ENCODE results near the gene STAT4.

The STAT4 gene

DNA sequence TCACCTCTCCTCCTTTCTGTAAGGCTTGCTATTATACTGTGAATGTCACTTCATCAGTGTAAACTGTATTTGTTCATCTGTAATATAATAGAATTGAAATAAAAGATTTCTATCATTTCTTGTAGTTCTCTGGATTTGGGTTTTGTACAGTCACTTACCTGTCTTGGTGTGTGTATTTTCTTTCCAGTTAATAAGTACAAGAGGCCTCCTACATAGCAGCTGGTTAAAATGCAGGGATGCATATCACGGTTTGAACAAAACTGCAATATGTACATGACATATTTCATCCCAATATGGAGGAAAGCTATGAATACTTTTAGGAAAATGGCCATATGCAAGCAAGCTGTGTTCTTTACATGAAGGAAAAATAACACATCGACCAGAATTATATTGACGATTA is 131.4 kb downstream of the STAT4 start:
- no peak for DNase-seq
- H3K27me3 ChIP-seq (ENCODE audit: control insufficient read depth in 1 of 2, insufficient read depth in 1 of 2, low read length in 2 of 2), result no peaks in the 10 kb centered on the region

DNA sequence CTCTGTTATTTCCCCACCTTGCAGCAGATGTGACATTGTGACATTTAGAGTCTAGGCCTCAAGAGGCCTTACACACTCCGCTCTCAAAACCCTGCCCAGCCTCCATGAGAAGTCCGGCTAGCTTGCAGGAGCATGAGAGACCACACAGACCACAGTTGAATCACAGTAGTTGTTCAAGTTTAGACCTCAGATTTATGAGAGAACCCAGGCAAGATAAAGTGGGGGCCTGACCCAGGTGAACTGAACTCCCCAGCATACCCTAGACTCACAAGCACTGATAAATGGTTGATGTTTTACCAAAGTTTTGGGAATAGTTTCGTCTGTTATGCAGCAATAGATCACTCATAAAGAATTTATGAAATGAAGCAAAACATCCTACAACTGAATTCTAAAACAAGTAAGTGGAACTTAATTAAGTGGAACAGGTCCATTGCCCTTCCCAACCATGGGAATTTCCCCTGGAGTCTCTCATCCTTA is 132.1 kb downstream of the STAT4 start:
- Histone ChIP-seq H3K4ac (ENCODE audit: low read depth in 1 of 2, low read length in 2 of 2) (peak overlapping the region in 1 of 2 experiments; percentile 57), H3K14ac (ENCODE audit: low read length in 2 of 2) (no peak overlapping the region), H3K4me2 (ENCODE audit: low read length, poor library complexity, severe bottlenecking) (no peak overlapping the region), H3K79me1 (replicated peaks; ENCODE audit: low read length, poor library complexity, severe bottlenecking) (peaks cover 3% of the 10 kb centered on the region), H2AK5ac (ENCODE audit: low read length, severe bottlenecking) (no peak overlapping the region), H3K18ac (ENCODE audit: low read depth in 1 of 2, low read length in 2 of 2) (no peak overlapping the region), H3K9ac (ENCODE audit: low read length) (peak overlapping the region; percentile 56), H4K91ac (ENCODE audit: low read length) (no peak overlapping the region), H2BK5ac (ENCODE audit: low read depth, low read length, poor library complexity, severe bottlenecking) (peak overlapping the region; percentile 45), H3K9me3 (ENCODE audit: control insufficient read depth, low read length) (no peaks in the 10 kb centered on the region), H3K4me3 (ENCODE audit: insufficient read depth in 1 of 2, low read depth in 1 of 2, low read length in 2 of 2) (no peak overlapping the region), H2BK15ac (ENCODE audit: low read depth, poor library complexity, severe bottlenecking) (peak overlapping the region; percentile 60), H3K4me1 (ENCODE audit: control insufficient read depth, insufficient read depth, low read depth, low read length) (peaks cover 11% of the 10 kb centered on the region), H3K27me3 (ENCODE audit: control insufficient read depth in 1 of 2, insufficient read depth in 1 of 2, low read length in 2 of 2) (no peaks in the 10 kb centered on the region), H2BK12ac (ENCODE audit: low read length in 2 of 2) (no peak overlapping the region), H2BK120ac (ENCODE audit: low read depth, low read length) (no peak overlapping the region), H2AFZ (ENCODE audit: low read depth, low read length) (no peak overlapping the region), H3K27ac (ENCODE audit: low read length, poor library complexity, severe bottlenecking) (peak overlapping the region; percentile 94), H4K8ac (ENCODE audit: low read length) (no peak overlapping the region), H3K36me3 (ENCODE audit: control insufficient read depth in 1 of 2, insufficient read depth in 2 of 2, low read depth in 1 of 2, low read length in 2 of 2) (no peaks in the 10 kb centered on the region), H3K23ac (ENCODE audit: low read length in 2 of 2) (no peak overlapping the region)
- WGBS, result 96% methylated on average over 2 of the region's 3 CpGs
- no peak for DNase-seq

More for the DNA sequence above, 131.4 kb downstream of the STAT4 start:
- no peaks in the 10 kb centered on the region for H3K9me3 ChIP-seq (ENCODE audit: control insufficient read depth, low read length)
- H2AK5ac ChIP-seq (ENCODE audit: low read length, severe bottlenecking), result no peak overlapping the region
- no peak overlapping the region for H2BK5ac ChIP-seq (ENCODE audit: low read depth, low read length, poor library complexity, severe bottlenecking)
- H3K14ac ChIP-seq (ENCODE audit: low read length in 2 of 2), result no peak overlapping the region
- H4K8ac ChIP-seq (ENCODE audit: low read length), result no peak overlapping the region
- H3K18ac ChIP-seq (ENCODE audit: low read depth in 1 of 2, low read length in 2 of 2), result no peak overlapping the region
- H3K36me3 ChIP-seq (ENCODE audit: control insufficient read depth in 1 of 2, insufficient read depth in 2 of 2, low read depth in 1 of 2, low read length in 2 of 2), result no peaks in the 10 kb centered on the region
- H3K4me3 ChIP-seq (ENCODE audit: insufficient read depth in 1 of 2, low read depth in 1 of 2, low read length in 2 of 2), result peak overlapping the region in 1 of 2 experiments; percentile 83
- peaks cover 3% of the 10 kb centered on the region for H3K79me1 ChIP-seq (replicated peaks; ENCODE audit: low read length, poor library complexity, severe bottlenecking)
- no peak overlapping the region for H4K91ac ChIP-seq (ENCODE audit: low read length)
- no peak overlapping the region for H2BK15ac ChIP-seq (ENCODE audit: low read depth, poor library complexity, severe bottlenecking)
- no peak overlapping the region for H2BK12ac ChIP-seq (ENCODE audit: low read length in 2 of 2)
- no peak overlapping the region for H2BK120ac ChIP-seq (ENCODE audit: low read depth, low read length)
- no peak overlapping the region for H3K23ac ChIP-seq (ENCODE audit: low read length in 2 of 2)
- H3K4me2 ChIP-seq (ENCODE audit: low read length, poor library complexity, severe bottlenecking), result no peak overlapping the region
- peaks cover 11% of the 10 kb centered on the region for H3K4me1 ChIP-seq (ENCODE audit: control insufficient read depth, insufficient read depth, low read depth, low read length)
- no peak overlapping the region for H2AFZ ChIP-seq (ENCODE audit: low read depth, low read length)
- peak overlapping the region; percentile 90 for H3K27ac ChIP-seq (ENCODE audit: low read length, poor library complexity, severe bottlenecking)
- peak overlapping the region; percentile 97 for H3K9ac ChIP-seq (ENCODE audit: low read length)
- 100% methylated on average over 2 of the region's 3 CpGs for WGBS
- no peak overlapping the region for H3K4ac ChIP-seq (ENCODE audit: low read depth in 1 of 2, low read length in 2 of 2)

DNA sequence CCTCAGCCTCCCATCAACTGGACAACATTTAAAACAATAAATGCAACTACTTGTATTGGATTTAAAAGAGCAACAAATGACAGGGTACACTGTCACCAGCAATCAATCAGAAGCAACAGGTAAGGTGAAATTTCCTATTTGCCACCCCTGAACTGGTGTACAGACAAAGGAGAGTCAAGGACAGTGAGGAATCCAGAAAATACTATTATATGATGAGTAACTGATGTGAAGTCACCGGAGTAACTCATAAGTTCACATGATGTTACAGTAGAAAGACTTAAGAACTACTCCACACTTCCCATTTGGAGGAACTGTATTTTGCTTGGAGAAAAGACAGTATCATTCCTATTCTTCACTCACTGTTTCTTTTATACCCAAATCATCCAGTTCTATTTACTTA is 132.7 kb downstream of the STAT4 start:
- Histone ChIP-seq H3K9me3 (ENCODE audit: control insufficient read depth, low read length) (no peaks in the 10 kb centered on the region), H3K79me1 (replicated peaks; ENCODE audit: low read length, poor library complexity, severe bottlenecking) (peaks cover 3% of the 10 kb centered on the region), H3K14ac (ENCODE audit: low read length in 2 of 2) (no peak overlapping the region), H3K4me2 (ENCODE audit: low read length, poor library complexity, severe bottlenecking) (no peak overlapping the region), H4K91ac (ENCODE audit: low read length) (no peak overlapping the region), H3K4me3 (ENCODE audit: insufficient read depth in 1 of 2, low read depth in 1 of 2, low read length in 2 of 2) (no peak overlapping the region), H2AK5ac (ENCODE audit: low read length, severe bottlenecking) (peak overlapping the region; percentile 94), H3K18ac (ENCODE audit: low read depth in 1 of 2, low read length in 2 of 2) (no peak overlapping the region), H3K4me1 (ENCODE audit: control insufficient read depth, insufficient read depth, low read depth, low read length) (peaks cover 11% of the 10 kb centered on the region), H3K36me3 (ENCODE audit: control insufficient read depth in 1 of 2, insufficient read depth in 2 of 2, low read depth in 1 of 2, low read length in 2 of 2) (no peaks in the 10 kb centered on the region), H3K9ac (ENCODE audit: low read length) (peak overlapping the region; percentile 56), H2BK120ac (ENCODE audit: low read depth, low read length) (no peak overlapping the region), H3K27ac (ENCODE audit: low read length, poor library complexity, severe bottlenecking) (peak overlapping the region; percentile 94), H2BK15ac (ENCODE audit: low read depth, poor library complexity, severe bottlenecking) (no peak overlapping the region), H2BK5ac (ENCODE audit: low read depth, low read length, poor library complexity, severe bottlenecking) (peak overlapping the region; percentile 68), H3K4ac (ENCODE audit: low read depth in 1 of 2, low read length in 2 of 2) (no peak overlapping the region), H2AFZ (ENCODE audit: low read depth, low read length) (no peak overlapping the region), H3K23ac (ENCODE audit: low read length in 2 of 2) (no peak overlapping the region), H3K27me3 (ENCODE audit: control insufficient read depth in 1 of 2, insufficient read depth in 1 of 2, low read length in 2 of 2) (no peaks in the 10 kb centered on the region), H4K8ac (ENCODE audit: low read length) (no peak overlapping the region), H2BK12ac (ENCODE audit: low read length in 2 of 2) (no peak overlapping the region)
- DNase-seq, result no peak
- WGBS, result no CpG with 5 or more reads among the region's 1 CpG

DNA sequence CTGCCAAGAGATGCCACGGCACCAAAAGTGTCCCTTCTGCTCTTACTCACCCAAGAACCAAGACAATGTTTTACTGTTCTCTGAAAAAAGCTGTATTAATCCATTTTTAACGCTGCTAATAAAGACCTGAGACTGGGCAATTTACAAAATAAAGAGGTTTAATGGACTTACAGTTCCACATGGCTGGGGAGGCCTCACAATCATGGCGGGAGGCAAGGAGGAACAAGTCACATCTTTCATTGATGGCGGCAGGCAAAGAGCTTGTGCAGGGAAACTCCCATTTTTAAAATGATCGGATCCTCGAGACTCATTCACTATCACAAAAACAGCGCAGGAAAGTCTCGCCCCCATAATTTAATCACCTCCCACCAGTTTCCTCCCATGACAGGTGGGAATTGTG is 135.0 kb downstream of the STAT4 start:
- Histone ChIP-seq H3K4me2 (ENCODE audit: low read length, poor library complexity, severe bottlenecking) (no peak overlapping the region), H3K4me3 (ENCODE audit: insufficient read depth in 1 of 2, low read depth in 1 of 2, low read length in 2 of 2) (no peak overlapping the region), H3K27ac (ENCODE audit: low read length, poor library complexity, severe bottlenecking) (no peak overlapping the region), H2BK5ac (ENCODE audit: low read depth, low read length, poor library complexity, severe bottlenecking) (no peak overlapping the region), H3K36me3 (ENCODE audit: control insufficient read depth in 1 of 2, insufficient read depth in 2 of 2, low read depth in 1 of 2, low read length in 2 of 2) (peaks cover 10 to 18% of the 10 kb centered on the region in 2 experiments), H3K18ac (ENCODE audit: low read depth in 1 of 2, low read length in 2 of 2) (no peak overlapping the region), H2AK5ac (ENCODE audit: low read length, severe bottlenecking) (no peak overlapping the region), H3K9ac (ENCODE audit: low read length) (no peak overlapping the region), H3K14ac (ENCODE audit: low read length in 2 of 2) (no peak overlapping the region), H3K4ac (ENCODE audit: low read depth in 1 of 2, low read length in 2 of 2) (no peak overlapping the region), H3K79me1 (replicated peaks; ENCODE audit: low read length, poor library complexity, severe bottlenecking) (no peaks in the 10 kb centered on the region), H2BK12ac (ENCODE audit: low read length in 2 of 2) (no peak overlapping the region), H3K27me3 (ENCODE audit: control insufficient read depth in 1 of 2, insufficient read depth in 1 of 2, low read length in 2 of 2) (no peaks in the 10 kb centered on the region), H2BK120ac (ENCODE audit: low read depth, low read length) (no peak overlapping the region), H3K4me1 (ENCODE audit: control insufficient read depth, insufficient read depth, low read depth, low read length) (peaks cover 19% of the 10 kb centered on the region), H4K91ac (ENCODE audit: low read length) (no peak overlapping the region), H4K8ac (ENCODE audit: low read length) (no peak overlapping the region), H2BK15ac (ENCODE audit: low read depth, poor library complexity, severe bottlenecking) (no peak overlapping the region), H3K23ac (ENCODE audit: low read length in 2 of 2) (no peak overlapping the region), H2AFZ (ENCODE audit: low read depth, low read length) (no peak overlapping the region), H3K9me3 (ENCODE audit: control insufficient read depth, low read length) (no peaks in the 10 kb centered on the region)
- no peak for DNase-seq
- 98% methylated on average over 4 of the region's 8 CpGs for WGBS

Data from mesenchymal stem cell (in vitro differentiated cells and primary cell).